Hepatic stellate cell (primary cell): ENCODE measurements around the gene KIF2B.
"Not testable (repeated sequence)": the region's sequence is repeated elsewhere in the genome, so short reads cannot be mapped to it uniquely, and the experiment has no call there.

Experiments used
- DNase-seq: peaks from one replicate; pipeline ENCODE4 v3.0.0; 2011; ENCODE audit warnings: low spot score

Gene KIF2B

DNA sequence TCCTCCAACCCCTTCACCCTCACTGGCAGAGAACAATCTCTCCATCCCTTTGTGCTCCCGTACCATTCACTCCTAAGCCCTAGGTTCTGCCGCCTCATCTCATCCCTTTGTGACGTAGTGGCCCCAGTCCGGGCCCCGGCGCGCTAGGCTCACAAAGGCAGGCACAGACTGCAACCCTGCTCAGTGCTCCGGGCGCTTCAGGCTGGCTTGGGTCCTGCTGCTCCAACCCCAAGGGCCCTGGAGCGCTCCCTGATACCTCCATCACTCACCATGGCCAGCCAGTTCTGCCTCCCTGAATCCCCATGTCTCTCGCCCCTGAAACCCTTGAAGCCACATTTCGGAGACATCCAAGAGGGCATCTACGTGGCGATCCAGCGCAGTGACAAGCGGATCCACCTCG, at the start of gene KIF2B:
TSS of gene KIF2B (plus strand) at position 164 of the 400 bp plus-strand sequence. CDS start at position 271, 107 bp downstream.
- no peak for DNase-seq

DNA sequence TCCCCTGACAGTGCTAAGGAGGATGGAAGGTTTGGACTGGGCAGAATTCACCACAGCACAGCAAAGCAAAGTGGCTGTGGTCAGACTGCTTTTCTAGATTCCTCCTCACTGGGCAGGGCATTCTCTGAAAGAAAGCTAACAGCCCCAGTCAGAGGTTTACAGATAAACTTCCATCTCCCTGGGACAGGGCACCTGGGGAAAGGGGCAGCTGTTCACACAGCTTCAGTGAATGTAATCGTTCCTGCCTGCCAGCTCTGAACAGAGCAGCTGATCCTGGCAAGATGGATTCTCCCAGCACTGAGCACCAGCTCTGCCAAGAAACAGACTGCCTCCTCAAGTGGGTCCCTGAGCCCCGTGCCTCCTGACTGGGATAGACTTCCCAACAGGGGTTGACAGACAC, 42.4 kb upstream of the KIF2B start:
- DNase-seq = no peak

DNA sequence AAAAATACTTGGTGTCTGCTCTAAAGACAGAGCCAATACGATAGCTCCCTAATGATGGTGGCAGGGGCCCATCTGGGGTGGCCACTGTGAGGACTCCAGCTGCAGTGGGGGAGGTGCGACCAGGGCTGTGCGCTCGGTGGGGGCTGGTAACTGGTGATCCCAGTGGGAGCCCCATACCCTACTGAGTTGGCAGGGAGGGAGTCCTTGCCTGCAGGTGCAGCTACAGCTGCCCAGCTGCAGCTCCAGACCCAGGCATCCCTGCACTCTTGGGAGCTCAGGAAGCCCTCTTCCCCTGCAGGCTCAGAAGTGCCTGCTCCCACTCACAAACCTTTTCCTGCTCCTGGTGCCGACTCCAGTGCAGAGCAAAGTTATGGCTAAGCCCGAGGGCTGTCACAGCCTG, 31.2 kb upstream of the KIF2B start:
- DNase-seq = no peak

- no peak for DNase-seq
Observed at GRCh38 chr17:53792451-53792850, 30.3 kb upstream of the KIF2B start.

GRCh38 chr17:53792997-53793396, 29.7 kb upstream of the KIF2B start:
- no peak for DNase-seq

DNA sequence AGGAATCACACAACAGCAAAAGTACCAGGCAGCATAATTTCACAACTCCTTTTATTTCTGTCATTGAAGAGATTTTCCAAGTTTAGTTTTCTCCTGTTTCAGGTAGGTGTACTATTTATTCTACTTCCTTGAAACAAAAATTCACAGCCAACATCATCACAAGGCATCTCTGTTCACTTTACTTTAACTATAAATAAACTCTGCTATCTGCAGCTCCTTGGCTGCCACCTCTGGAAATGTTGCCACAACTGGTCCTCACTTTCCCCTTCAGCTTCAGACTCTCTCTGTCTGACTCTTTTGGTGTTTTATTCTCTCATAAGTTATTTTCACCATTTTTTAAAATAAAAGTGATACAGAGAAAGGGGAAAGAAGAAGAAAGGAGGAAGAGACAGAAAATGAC, 27.9 kb upstream of the KIF2B start:
- DNase-seq = no peak

GRCh38 chr17:53796642-53797041, 26.1 kb upstream of the KIF2B start:
- DNase-seq = no peak

GRCh38 chr17:53797501-53797900, 25.2 kb upstream of the KIF2B start:
- no peak for DNase-seq

DNA sequence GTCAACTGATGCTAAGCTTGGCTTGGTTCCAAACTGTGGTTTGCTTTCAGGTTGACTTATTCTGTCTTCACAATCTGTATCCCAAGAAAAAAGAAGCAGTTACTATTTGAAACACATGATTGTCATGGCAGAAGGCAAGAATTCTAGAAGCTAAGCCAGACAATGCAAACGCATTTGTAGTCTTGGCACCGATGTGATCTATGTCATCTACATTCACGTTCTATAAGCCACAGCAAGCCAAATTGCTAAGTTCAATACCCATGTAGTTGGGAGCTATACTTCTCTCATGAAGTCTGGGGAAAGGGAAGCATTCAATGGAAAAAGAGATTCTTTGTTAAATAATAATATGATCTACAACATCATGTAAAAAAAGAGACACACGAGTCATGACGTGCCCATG, 18.3 kb upstream of the KIF2B start:
- no peak for DNase-seq

- DNase-seq = no peak
Observed at GRCh38 chr17:53806473-53806872, 16.3 kb upstream of the KIF2B start.

DNA sequence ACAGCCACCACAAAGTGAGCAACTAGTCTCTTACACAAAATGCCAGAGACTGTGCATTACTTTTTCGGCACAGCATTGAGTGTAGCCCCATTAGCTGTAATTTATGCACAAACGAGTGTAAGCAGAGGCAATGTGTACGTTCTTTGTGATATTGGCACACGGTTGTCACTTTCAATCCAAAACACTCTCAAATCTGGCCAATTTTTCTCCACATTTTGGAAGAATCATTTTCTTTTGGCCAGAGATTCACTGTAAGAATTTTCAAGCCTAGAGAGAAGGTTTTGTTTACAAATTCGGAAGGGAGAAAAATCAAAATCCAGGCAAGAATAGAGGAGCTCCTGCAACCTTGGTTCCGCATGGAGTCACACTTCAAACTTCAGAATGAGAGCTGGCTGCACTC, 15.4 kb upstream of the KIF2B start:
- DNase-seq = no peak

DNA sequence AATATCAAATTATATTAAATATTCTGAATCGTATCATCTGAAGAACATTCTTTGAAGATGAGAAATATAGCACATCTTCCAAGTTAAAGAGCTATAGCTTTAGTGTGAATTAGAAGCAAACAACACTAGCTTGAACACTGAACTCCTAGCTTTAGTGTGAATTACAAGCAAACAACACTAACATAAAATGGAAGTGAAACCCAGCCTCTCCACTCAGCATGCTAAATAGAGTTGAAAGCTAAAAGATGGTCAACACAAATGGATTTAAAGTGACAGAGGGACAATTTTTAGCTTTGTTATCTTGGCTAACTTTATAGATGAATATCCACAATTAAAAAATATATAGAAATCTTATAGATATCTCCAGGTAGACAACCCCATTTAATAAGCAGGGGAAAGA, 4.5 kb upstream of the KIF2B start:
- DNase-seq = no peak

- no peak for DNase-seq
Observed at GRCh38 chr17:53818929-53819328, 3.8 kb upstream of the KIF2B start.

GRCh38 chr17:53819956-53820355, 2.8 kb upstream of the KIF2B start:
- no peak for DNase-seq

GRCh38 chr17:53823341-53824050, 769 bp downstream of the KIF2B start:
- DNase-seq = no peak

GRCh38 chr17:53834771-53835170, 12.0 kb downstream of the KIF2B start:
- not testable (repeated sequence) for DNase-seq

GRCh38 chr17:53837131-53837530, 14.4 kb downstream of the KIF2B start:
- DNase-seq = no peak

GRCh38 chr17:53844491-53845107, 21.9 kb downstream of the KIF2B start:
- no peak for DNase-seq

DNA sequence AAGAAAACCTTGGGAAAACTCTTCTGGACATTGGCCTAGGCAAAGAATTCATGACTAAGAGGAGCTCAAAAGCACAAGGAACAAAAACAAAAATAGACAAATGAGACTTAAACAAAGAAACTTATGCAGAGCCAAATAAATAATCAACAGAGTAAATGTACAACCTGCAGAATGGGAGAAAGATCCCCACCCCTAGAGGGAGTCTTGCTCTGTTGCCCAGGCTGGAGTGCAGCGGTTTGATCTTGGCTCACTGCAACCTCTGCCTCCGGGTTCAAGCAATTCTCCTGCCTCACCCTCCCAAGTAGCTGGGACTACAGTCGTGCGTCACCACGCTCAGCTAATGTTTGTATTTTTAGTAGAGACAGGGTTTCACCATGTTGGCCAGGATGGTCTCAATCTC, 48.4 kb downstream of the KIF2B start:
- DNase-seq = not testable (repeated sequence)
